ENCODE results near the gene ERGIC3. TPM values are rescaled to one million over a fixed set of nuclear protein-coding genes. Genes with fewer than 3 reads are reported as not detected.

ERGIC3 gene
- total and polyA plus RNA-seq, 2 donors (not counting 3 experiments of a cell fraction or from before 2014, with no cell fraction given), result 203 to 419 TPM

DNA sequence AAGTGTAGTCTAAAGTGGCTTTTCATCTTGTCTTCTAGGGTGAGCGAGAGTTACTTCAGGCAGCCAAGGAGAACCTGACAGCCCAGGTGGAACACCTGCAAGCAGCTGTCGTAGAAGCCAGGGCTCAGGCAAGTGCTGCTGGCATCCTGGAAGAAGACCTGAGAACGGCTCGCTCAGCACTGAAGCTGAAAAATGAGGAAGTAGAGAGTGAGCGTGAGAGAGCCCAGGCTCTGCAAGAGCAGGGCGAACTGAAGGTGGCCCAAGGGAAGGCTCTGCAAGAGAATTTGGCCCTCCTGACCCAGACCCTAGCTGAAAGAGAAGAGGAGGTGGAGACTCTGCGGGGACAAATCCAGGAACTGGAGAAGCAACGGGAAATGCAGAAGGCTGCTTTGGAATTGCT is 39.5 kb upstream of the ERGIC3 start:
- DNase-seq (ENCODE audit: low read depth, low spot score), result no peak
- H3K4me2 ChIP-seq (ENCODE audit: insufficient read depth, low read length), result no peak overlapping the region
- H3K4me3 ChIP-seq (replicated peaks in 1 of 3; ENCODE audit: insufficient read depth in 1 of 3, low read depth in 1 of 3, low read length in 3 of 3), result no peak overlapping the region
- H3K9me1 ChIP-seq (replicated peaks; ENCODE audit: control insufficient read depth, extremely low read depth, insufficient read depth, low read length), result no peaks in the 10 kb centered on the region
- H3K9me3 ChIP-seq (replicated peaks; ENCODE audit: control insufficient read depth, insufficient read depth, low read length), result no peaks in the 10 kb centered on the region
- intact Hi-C loops (cut with micrococcal nuclease), result no loop called here
- TSS peak; percentile 32 for BruUV-seq (replicated peaks)
- no peaks in the 10 kb centered on the region for H3K4me1 ChIP-seq (ENCODE audit: control insufficient read depth, extremely low read depth, insufficient read depth, low read length)
- no peaks in the 10 kb centered on the region for H3K79me2 ChIP-seq (ENCODE audit: control insufficient read depth, insufficient read depth, low read length)
- no peaks in the 10 kb centered on the region for H4K20me1 ChIP-seq (replicated peaks; ENCODE audit: control insufficient read depth, extremely low read depth, insufficient read depth, low read length)
- ChIA-PET POLR2A (no interaction called here), CTCF (interaction anchor here (0.9 to 1.6 kb wide), 5 partner anchors 9 to 117 kb away, joined by 3 read pairs; no protein-coding TSS in a partner anchor)
- H3K27me3 ChIP-seq (ENCODE audit: control insufficient read depth in 2 of 2, insufficient read depth in 2 of 2, low read length in 2 of 2), result no peaks in the 10 kb centered on the region
- TF ChIP-seq JUN (IDR thresholded peaks at IDR 0.05; ENCODE audit: borderline replicate concordance, insufficient read depth, insufficient read length, low read depth) (no peak), EZH2 (IDR thresholded peaks at IDR 0.05; ENCODE audit: borderline replicate concordance, low read depth, low read length, severe bottlenecking) (no peak), MYC (IDR thresholded peaks at IDR 0.05; ENCODE audit: low read depth, low read length) (no peak), POLR2AphosphoS5 (IDR thresholded peaks at IDR 0.05; ENCODE audit: insufficient read depth, low read depth, low read length) (no peak), GATA2 (IDR thresholded peaks at IDR 0.05; ENCODE audit: insufficient read depth, insufficient read length, low read depth, low read length) (no peak), FOS (IDR thresholded peaks at IDR 0.05; ENCODE audit: borderline replicate concordance, insufficient read depth, low read length) (no peak), POLR2A (IDR thresholded peaks at IDR 0.05; ENCODE audit: low read depth, low read length) (no peak)
- TF ChIP-seq, protein P1, sequence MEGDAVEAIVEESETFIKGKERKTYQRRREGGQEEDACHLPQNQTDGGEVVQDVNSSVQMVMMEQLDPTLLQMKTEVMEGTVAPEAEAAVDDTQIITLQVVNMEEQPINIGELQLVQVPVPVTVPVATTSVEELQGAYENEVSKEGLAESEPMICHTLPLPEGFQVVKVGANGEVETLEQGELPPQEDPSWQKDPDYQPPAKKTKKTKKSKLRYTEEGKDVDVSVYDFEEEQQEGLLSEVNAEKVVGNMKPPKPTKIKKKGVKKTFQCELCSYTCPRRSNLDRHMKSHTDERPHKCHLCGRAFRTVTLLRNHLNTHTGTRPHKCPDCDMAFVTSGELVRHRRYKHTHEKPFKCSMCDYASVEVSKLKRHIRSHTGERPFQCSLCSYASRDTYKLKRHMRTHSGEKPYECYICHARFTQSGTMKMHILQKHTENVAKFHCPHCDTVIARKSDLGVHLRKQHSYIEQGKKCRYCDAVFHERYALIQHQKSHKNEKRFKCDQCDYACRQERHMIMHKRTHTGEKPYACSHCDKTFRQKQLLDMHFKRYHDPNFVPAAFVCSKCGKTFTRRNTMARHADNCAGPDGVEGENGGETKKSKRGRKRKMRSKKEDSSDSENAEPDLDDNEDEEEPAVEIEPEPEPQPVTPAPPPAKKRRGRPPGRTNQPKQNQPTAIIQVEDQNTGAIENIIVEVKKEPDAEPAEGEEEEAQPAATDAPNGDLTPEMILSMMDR (IDR thresholded peaks at IDR 0.05; ENCODE audit: extremely low read depth in 1 of 2, insufficient read depth in 1 of 2, low read depth in 1 of 2, low read length in 2 of 2), result no peak
- TF ChIP-seq, protein P2, sequence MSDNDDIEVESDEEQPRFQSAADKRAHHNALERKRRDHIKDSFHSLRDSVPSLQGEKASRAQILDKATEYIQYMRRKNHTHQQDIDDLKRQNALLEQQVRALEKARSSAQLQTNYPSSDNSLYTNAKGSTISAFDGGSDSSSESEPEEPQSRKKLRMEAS (IDR thresholded peaks at IDR 0.05; ENCODE audit: insufficient read depth, insufficient read length), result no peak
- H3K9ac ChIP-seq (replicated peaks; ENCODE audit: extremely low read depth, insufficient read depth, low read length), result no peak overlapping the region
- FAIRE-seq, result no peak
- no peak overlapping the region for H3K27ac ChIP-seq (ENCODE audit: insufficient read depth, low read depth, low read length)
- H2AFZ ChIP-seq (ENCODE audit: low read depth, low read length), result no peak overlapping the region
- H3K36me3 ChIP-seq (ENCODE audit: control insufficient read depth in 2 of 2, extremely low read depth in 1 of 2, insufficient read depth in 2 of 2, low read length in 2 of 2), result peaks cover 11 to 44% of the 10 kb centered on the region in 2 experiments
- dilution Hi-C loops (cut with MboI; ENCODE audit: extremely low pct_ligation_motif_present, low sequenced_read_pairs), result no loop called here
